K562 (cell line): Measurements from ENCODE around the gene SELENOW. TPM values are rescaled to one million over a fixed set of nuclear protein-coding genes. Genes with fewer than 3 reads are reported as not detected.
A peak's percentile ranks its signal among the peaks of the same experiment; 100 is the strongest.

Experiments
- ATAC-seq: fragments of 200-7000 bp; cut with Tn5 transposase; 3 replicates; pipeline ENCODE4 v1.9.1; 2020; ENCODE audit warnings: moderate library complexity
- BruUV-seq: library from RNA; stranded (reverse); fragments of 400-500 nt; replicated peaks from 2 replicates; lab custom pipeline; 2021; lab: Mats Ljungman, UMichigan
- CTCF ChIA-PET: fragments of 300-600 bp; formaldehyde crosslinking; extraction: SDS; loops from one replicate; lab custom pipeline; 2021; ENCODE audit warnings: low intra/inter-chr PET ratio; lab: Yijun Ruan, JAX
- POLR2A ChIA-PET: fragments of 300-600, 350-650 bp; sonication (Branson Sonifier 250); formaldehyde crosslinking; extraction: SDS; loops from one replicate; lab custom pipeline; 2021; ENCODE audit warnings: antibody characterized with exemption, inconsistent platforms; lab: Yijun Ruan, JAX
- DNase-seq, 4 experiments: peaks; one replicate each; pipeline versions ENCODE4 v3.0.0 to v3.0.0-alpha.2; 2011 to 2018; ENCODE audit warnings: low spot score in 3 of 4, mixed read lengths in 3 of 4; ENCODE audit errors: extremely low read depth in 1 of 4
- FAIRE-seq: peaks from 2 replicates; lab custom pipeline; 2011; peaks lifted over from hg19 to GRCh38; lab: Jason Lieb, UNC
- H2AFZ ChIP-seq: 2 replicates; pipeline ENCODE4 v1.6.0; 2011; ENCODE audit warnings: low read depth, low read length, control low read depth, inconsistent platforms
- H3K27ac ChIP-seq: fragments of 200-600 bp; 3 replicates; pipeline ENCODE4 v1.8.0; 2011; ENCODE audit warnings: low read depth, mild to moderate bottlenecking, control low read depth, inconsistent platforms, low read length, moderate library complexity, mixed read lengths; ENCODE audit errors: extremely low read depth
- H3K27me3 ChIP-seq, 2 experiments: fragments of 300-600 bp in 1 of 2; 2 replicates in 1 of 2; 3 replicates in 1 of 2; pipeline versions ENCODE4 v1.6.0 to v1.8.0; 2011; ENCODE audit warnings: inconsistent platforms in 2 of 2, low read length in 2 of 2, mild to moderate bottlenecking in 1 of 2, mixed read lengths in 1 of 2, moderate library complexity in 1 of 2; ENCODE audit not compliant: control insufficient read depth in 2 of 2, insufficient read depth in 2 of 2
- H3K36me3 ChIP-seq: fragments of 300-600 bp; 3 replicates; pipeline ENCODE4 v1.8.0; 2011; ENCODE audit warnings: mild to moderate bottlenecking, low read length, inconsistent platforms; ENCODE audit not compliant: control insufficient read depth, insufficient read depth
- H3K4me1 ChIP-seq, 2 experiments: fragments of 200-600 bp in 1 of 2; replicated peaks in 1 of 2; 2 replicates in 1 of 2; 3 replicates in 1 of 2; pipeline versions ENCODE4 v1.5.1 to v1.8.0; 2011; ENCODE audit warnings: inconsistent platforms in 2 of 2, low read length in 2 of 2, mild to moderate bottlenecking in 1 of 2, mixed read lengths in 1 of 2, moderate library complexity in 1 of 2; ENCODE audit not compliant: control insufficient read depth in 2 of 2, insufficient read depth in 2 of 2
- H3K4me2 ChIP-seq: 2 replicates; pipeline ENCODE4 v1.6.1; 2011; ENCODE audit warnings: low read length, control low read depth, inconsistent platforms, mixed read lengths; ENCODE audit not compliant: insufficient read depth
- H3K4me3 ChIP-seq: fragments of 200-600 bp; sonication (generic), shearing (Covaris generic); 2 replicates; pipeline ENCODE4 v1.5.1; 2016; ENCODE audit warnings: control low read depth, inconsistent platforms
- H3K79me2 ChIP-seq: fragments of 200-600 bp; 3 replicates; pipeline ENCODE4 v1.8.0; 2011; ENCODE audit warnings: low read length, inconsistent platforms; ENCODE audit not compliant: control insufficient read depth, insufficient read depth
- H3K9ac ChIP-seq, 2 experiments: 2 replicates each; pipeline versions ENCODE4 v1.6.0 to v1.6.1; 2011; ENCODE audit warnings: low read depth in 2 of 2, low read length in 2 of 2, control low read depth in 1 of 2, inconsistent platforms in 1 of 2, mild to moderate bottlenecking in 1 of 2, mixed read lengths in 1 of 2; ENCODE audit not compliant: insufficient read depth in 1 of 2
- H3K9me1 ChIP-seq: one replicate; pipeline ENCODE4 v1.6.0; 2011; ENCODE audit warnings: inconsistent platforms, mild to moderate bottlenecking, low read length, moderate library complexity; ENCODE audit not compliant: control insufficient read depth, insufficient read depth
- H3K9me3 ChIP-seq: replicated peaks from 2 replicates; pipeline ENCODE4 v1.5.1; 2011; ENCODE audit warnings: low read depth, low read length, inconsistent platforms; ENCODE audit not compliant: control insufficient read depth, insufficient read depth
- H4K20me1 ChIP-seq: replicated peaks from 2 replicates; pipeline ENCODE4 v1.6.1; 2011; ENCODE audit warnings: low read length, inconsistent platforms, mixed read lengths; ENCODE audit not compliant: control insufficient read depth, insufficient read depth
- BMI1 ChIP-seq: fragments of 150-350 bp; IDR thresholded peaks from 2 replicates; pipeline ENCODE4 v1.6.1; 2014; ENCODE audit warnings: low read length
- C11orf30 ChIP-seq: fragments of 450-650 bp; IDR thresholded peaks from 2 replicates; pipeline ENCODE4 v1.6.1; 2016; ENCODE audit warnings: low read depth, mild to moderate bottlenecking
- CEBPG ChIP-seq, 3 experiments: fragments of 200-800 bp in 1 of 3; sonication (Bioruptor generic) in 1 of 3; sonication (generic) in 1 of 3; formaldehyde crosslinking in 1 of 3; IDR thresholded peaks in 2 of 3; conservative IDR thresholded peaks in 1 of 3; 2 replicates each; pipeline versions ENCODE4 v1.6.1 to v1.8.0; 2016 to 2022; ENCODE audit warnings: missing compliant biosample characterization in 2 of 3, missing genetic modification characterization in 2 of 3, mild to moderate bottlenecking in 1 of 3, missing genetic modification reagents in 1 of 3
- CHD4 ChIP-seq: fragments of 200-600 bp; sonication (generic); IDR thresholded peaks from 3 replicates; pipeline ENCODE4 v1.6.1; 2012; ENCODE audit warnings: low read depth, mild to moderate bottlenecking, mixed read lengths, low read length, inconsistent platforms; ENCODE audit not compliant: insufficient read depth, insufficient replicate concordance, poor library complexity, severe bottlenecking
- HDAC1 ChIP-seq, 2 experiments: fragments of 450-650 bp; IDR thresholded peaks; 2 replicates each; pipeline ENCODE4 v1.6.1; 2016 to 2017; ENCODE audit warnings: inconsistent platforms in 1 of 2, mild to moderate bottlenecking in 1 of 2, moderate library complexity in 1 of 2
- POLR2AphosphoS5 ChIP-seq: IDR thresholded peaks from 2 replicates; pipeline ENCODE4 v1.6.1; 2011; ENCODE audit warnings: mild to moderate bottlenecking, low read depth, low read length, moderate library complexity; ENCODE audit not compliant: control insufficient read depth, insufficient read depth
- RBM25 ChIP-seq: fragments of 200-400 bp; formaldehyde crosslinking; IDR thresholded peaks from 2 replicates; pipeline ENCODE4 v1.6.1; 2018; ENCODE audit warnings: low read length, low read depth, moderate library complexity; ENCODE audit not compliant: severe bottlenecking
- TRIM28 ChIP-seq: fragments of 450-650 bp; IDR thresholded peaks from 2 replicates; pipeline ENCODE4 v1.6.1; 2017
- XRCC4 ChIP-seq: IDR thresholded peaks from one replicate; pipeline ENCODE4 v1.6.1; 2011; ENCODE audit not compliant: insufficient read depth, insufficient read length; ENCODE audit errors: extremely low read depth
- ZNF184 ChIP-seq: sonication (generic); formaldehyde crosslinking; IDR thresholded peaks from 2 replicates; pipeline ENCODE4 v1.5.0; 2020; ENCODE audit warnings: missing genetic modification reagents
- WGBS: fragments of 100-300 bp; shearing (Covaris generic); methylation state at CpG from one replicate; pipeline ENCODE4 v1.1.6; 2016; ENCODE audit warnings: low coverage, mixed read lengths; ENCODE audit not compliant: insufficient coverage; ENCODE audit errors: missing lambda C conversion rate; 5-methylcytosine and 5-hydroxymethylcytosine counted together
- in situ Hi-C: fragments of 300-500 bp; cut with MboI; formaldehyde crosslinking; loops from 4 replicates; pipeline ENCODE4 v1.15.0; 2018; ENCODE audit warnings: inconsistent platforms, mixed read lengths
- intact Hi-C: fragments of 100-400 bp; cut with micrococcal nuclease; formaldehyde crosslinking; loops from 2 replicates; pipeline ENCODE4 v1.14.2; 2022
- polyA plus RNA-seq, 8 experiments: library from polyadenylated mRNA; depleted of rRNA in 4 of 8; stranded (reverse) in 5 of 8; unstranded in 3 of 8; fragments of >200 nt; fragmentation: Nextera tagmentation in 2 of 8; fragmentation: Illumina TruSeq in 1 of 8; extraction: Ambion mirVana in 2 of 8; extraction: Trizol in 1 of 8; gene quantifications; 2 replicates each; pipeline versions ENCODE4 v1.2.1 to v1.2.3, GENCODE V29; 2011 to 2014; ENCODE audit warnings: inconsistent platforms in 1 of 8, missing spikeins in 1 of 8
- total RNA-seq, 7 experiments: library from RNA; depleted of rRNA in 6 of 7; stranded (reverse); fragments of >200 nt in 6 of 7; fragmentation: Illumina TruSeq in 2 of 7; extraction: Trizol in 2 of 7; gene quantifications; 2 replicates each; pipeline versions ENCODE4 v1.2.1 to v1.2.3, GENCODE V29; 2011 to 2021; ENCODE audit warnings: low replicate concordance in 1 of 7

SELENOW gene
- total and polyA plus RNA-seq, 9 of the 15 experiments (the other 6 are each of a cell fraction or from before 2014, with no cell fraction given), result 91.9 to 279 (median 156) TPM

- no peak for TF ChIP-seq CHD4
- no peak for TF ChIP-seq C11orf30
- TF ChIP-seq BMI1, result no peak
- no peak for TF ChIP-seq XRCC4
- no peak for TF ChIP-seq POLR2AphosphoS5
- in situ Hi-C loops, result no loop called here
- WGBS, result 2% methylated on average over 4 of the region's 4 CpGs
- no peak overlapping the region for H3K4me2 ChIP-seq
- no peak overlapping the region for H3K9ac ChIP-seq
- no peaks in the 10 kb centered on the region for H3K79me2 ChIP-seq
- H3K36me3 ChIP-seq, result no peaks in the 10 kb centered on the region
- no peak overlapping the region for H3K4me3 ChIP-seq
- H3K27ac ChIP-seq, result no peak overlapping the region
- ATAC-seq (no peak), DNase-seq (no peak), FAIRE-seq (no peak)
- no peaks in the 10 kb centered on the region for H4K20me1 ChIP-seq
- no peaks in the 10 kb centered on the region for H3K9me1 ChIP-seq
- BruUV-seq, result no TSS peak
- no peak overlapping the region for H2AFZ ChIP-seq
- H3K9me3 ChIP-seq, result 0 out of 2 replicates have a peak, but pooled peaks cover 2% of the 10 kb centered on the region
- ChIA-PET CTCF (no interaction called here), POLR2A (interaction anchor here (0.8 kb wide), 1 partner anchor 31 kb away, joined by 4 read pairs; no protein-coding TSS in a partner anchor)
- intact Hi-C loops, result no loop called here
- H3K4me1 ChIP-seq, result no peaks in the 10 kb centered on the region; a peak in 1 of 5 replicates
- H3K27me3 ChIP-seq, result peaks cover 8 to 12% of the 10 kb centered on the region in 2 experiments
Observed at GRCh38 chr19:47798904-47799266, 20.4 kb downstream of the SELENOW start.

- H3K27ac ChIP-seq, result no peak overlapping the region
- no peak overlapping the region for H3K9ac ChIP-seq
- no peaks in the 10 kb centered on the region; a peak in 1 of 5 replicates for H3K4me1 ChIP-seq
- DNase-seq, result no peak
- in situ Hi-C loops, result loop anchor here (5.0 kb wide), 1 partner anchor 56 kb away; the partner anchor contains the start of gene TPRX2
- CTCF ChIA-PET, result no interaction called here
- H3K79me2 ChIP-seq, result no peaks in the 10 kb centered on the region
- H3K9me3 ChIP-seq, result no peaks in the 10 kb centered on the region
- H3K4me2 ChIP-seq, result no peak overlapping the region
- no peak overlapping the region for H3K4me3 ChIP-seq
- H3K27me3 ChIP-seq, result peaks cover 17 to 27% of the 10 kb centered on the region in 2 experiments
- ATAC-seq, result no peak
- no peak for FAIRE-seq
- no peaks in the 10 kb centered on the region for H4K20me1 ChIP-seq
- 17% methylated on average over 4 of the region's 4 CpGs for WGBS
- H3K9me1 ChIP-seq, result no peaks in the 10 kb centered on the region
- BruUV-seq, result no TSS peak
- no peak for TF ChIP-seq CEBPG (CRISPR knock-in tag; IDR thresholded peaks at IDR 0.05)
- TF ChIP-seq CEBPG (tag; conservative IDR thresholded peaks at IDR 0.05 in 1 of 2, IDR thresholded peaks at IDR 0.05 in 1 of 2), result no peak
- TF ChIP-seq ZNF184, result peak; percentile 72; the same call in 1 of the 2 replicates
- TF ChIP-seq HDAC1 (IDR thresholded peaks at IDR 0.05), result no peak
- peak; percentile 44; the same call in 1 of the 2 replicates for TF ChIP-seq TRIM28
- TF ChIP-seq RBM25, result peak; percentile 45
- TF ChIP-seq, all 486 proteins: peak for 3
- intact Hi-C loops, result no loop called here
- no peak overlapping the region for H2AFZ ChIP-seq
- POLR2A ChIA-PET, result no interaction called here
- no peaks in the 10 kb centered on the region for H3K36me3 ChIP-seq
Observed at GRCh38 chr19:47801270-47801669, 22.8 kb downstream of the SELENOW start.
